ENCODE measurements around the gene C12orf75.
A peak's percentile ranks its signal among the peaks of the same experiment; 100 is the strongest.
"Not testable (repeated sequence)": the region's sequence is repeated elsewhere in the genome, so short reads cannot be mapped to it uniquely, and the experiment has no call there.

C12orf75 gene

GRCh38 chr12:105336411-105336810 lies 5.9 kb downstream of the C12orf75 start:
- DNase-seq: no peak

GRCh38 chr12:105337391-105337790 lies 6.9 kb downstream of the C12orf75 start:
- no peak for DNase-seq

- no peak for DNase-seq
Observed at GRCh38 chr12:105338966-105339365, 8.5 kb downstream of the C12orf75 start.

GRCh38 chr12:105341010-105341409 lies 10.5 kb downstream of the C12orf75 start:
- DNase-seq: no peak

- DNase-seq: not testable (repeated sequence)
Observed at GRCh38 chr12:105341620-105342019, 11.1 kb downstream of the C12orf75 start.

GRCh38 chr12:105342464-105342863 lies 12.0 kb downstream of the C12orf75 start:
- no peak for DNase-seq

- no peak for DNase-seq
Observed at GRCh38 chr12:105343836-105344235, 13.3 kb downstream of the C12orf75 start.

GRCh38 chr12:105347499-105347898 lies 17.0 kb downstream of the C12orf75 start:
- no peak for DNase-seq

DNA sequence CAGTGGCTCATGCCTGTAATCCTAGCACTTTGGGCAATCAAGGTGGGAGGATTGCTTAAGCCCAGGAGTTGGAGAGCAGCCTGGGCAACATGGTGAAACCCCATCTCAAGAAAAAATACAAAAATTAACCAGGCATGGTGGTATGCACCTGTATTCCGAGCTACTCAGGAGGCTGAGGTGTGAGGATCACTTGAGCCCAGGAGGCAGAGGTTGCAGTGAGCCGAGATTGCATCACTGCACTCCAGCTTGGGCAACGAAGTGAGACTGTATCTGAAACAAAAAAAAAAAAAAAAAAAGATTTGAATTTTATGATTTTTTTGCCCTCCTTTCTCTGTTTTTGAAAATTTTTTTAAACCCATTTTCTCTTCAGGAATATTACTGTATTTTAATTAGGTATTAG lies 17.7 kb downstream of the C12orf75 start:
- no peak for DNase-seq

DNA sequence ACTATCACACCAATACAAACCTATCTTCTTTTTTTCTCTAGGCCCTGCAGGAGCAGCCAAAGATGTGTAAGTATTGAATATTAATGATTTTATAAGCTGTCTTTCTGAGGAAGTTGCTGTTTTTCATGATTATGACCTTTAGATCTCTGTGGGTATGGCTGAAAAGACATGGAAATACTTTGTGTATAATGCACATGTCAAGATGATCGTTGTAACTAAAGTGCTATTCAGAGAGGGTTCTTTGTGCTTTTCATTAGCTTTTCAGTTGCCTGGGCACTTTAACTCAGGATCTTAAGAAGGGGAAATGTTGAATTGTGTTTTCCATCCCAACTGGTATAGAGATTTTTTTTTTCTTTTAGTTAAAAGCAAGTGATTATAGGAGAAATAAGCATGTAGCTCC lies 18.1 kb downstream of the C12orf75 start:
- no peak for DNase-seq

DNA sequence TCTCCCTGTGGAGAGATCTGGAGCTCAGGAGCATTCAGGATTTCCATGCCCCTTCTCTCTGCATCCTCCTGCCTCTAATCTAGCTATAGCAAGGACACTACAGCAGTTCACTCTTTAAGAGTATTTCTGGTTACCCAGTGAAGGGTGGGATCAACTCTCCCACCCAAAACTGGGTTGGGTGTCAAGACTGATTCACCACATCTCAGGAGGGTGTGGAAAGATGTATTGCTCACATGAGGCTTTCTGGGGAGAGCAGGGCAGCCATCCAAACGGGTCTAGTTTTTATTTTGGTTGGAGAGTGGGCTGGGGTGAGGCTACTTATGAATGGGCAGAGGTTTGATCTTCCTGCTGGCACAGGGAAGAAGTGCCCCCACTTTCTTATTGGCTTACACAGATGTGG lies 18.6 kb downstream of the C12orf75 start:
- DNase-seq: no peak

DNA sequence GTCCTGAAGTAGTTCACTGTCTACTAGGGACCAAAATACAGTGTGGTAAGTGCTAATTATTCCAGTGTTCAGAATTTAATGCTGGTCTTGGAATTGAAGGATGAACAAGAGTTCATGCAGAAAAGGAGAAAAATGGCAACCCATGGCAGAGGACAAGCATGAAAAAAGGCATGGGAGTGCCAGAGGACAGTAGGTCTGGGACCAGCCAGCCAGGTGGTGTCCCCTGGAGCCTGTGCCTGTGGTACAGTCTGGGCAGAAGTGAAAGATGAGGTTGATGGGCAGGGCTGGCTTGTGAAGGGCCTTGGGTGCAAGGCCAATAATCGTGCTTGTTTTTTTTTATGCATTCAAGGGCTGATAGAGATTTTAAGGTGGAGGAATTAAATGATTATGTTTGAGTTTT lies 21.0 kb downstream of the C12orf75 start:
- DNase-seq: no peak

DNA sequence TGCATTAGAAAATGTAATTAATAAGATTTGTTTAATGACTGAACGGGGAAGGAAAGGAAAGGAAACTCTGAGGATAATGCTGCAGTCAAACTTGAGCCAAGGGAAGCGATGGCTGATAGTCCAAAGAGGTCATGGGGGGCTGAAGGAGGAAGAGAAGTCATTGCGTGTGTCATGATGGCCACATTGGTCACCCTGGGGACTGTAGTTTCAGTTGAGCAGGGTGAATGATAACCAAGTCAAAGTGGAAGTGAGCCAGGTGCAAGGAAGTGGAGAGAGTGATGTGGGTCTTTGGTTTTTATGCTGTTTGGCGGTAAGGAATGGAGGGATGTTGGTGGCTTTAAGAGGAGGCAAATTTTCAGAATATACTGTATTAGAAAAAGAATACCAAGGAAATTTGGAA lies 21.6 kb downstream of the C12orf75 start:
- DNase-seq: no peak

GRCh38 chr12:105352940-105353635 lies 22.6 kb downstream of the C12orf75 start:
- DNase-seq: no peak

DNA sequence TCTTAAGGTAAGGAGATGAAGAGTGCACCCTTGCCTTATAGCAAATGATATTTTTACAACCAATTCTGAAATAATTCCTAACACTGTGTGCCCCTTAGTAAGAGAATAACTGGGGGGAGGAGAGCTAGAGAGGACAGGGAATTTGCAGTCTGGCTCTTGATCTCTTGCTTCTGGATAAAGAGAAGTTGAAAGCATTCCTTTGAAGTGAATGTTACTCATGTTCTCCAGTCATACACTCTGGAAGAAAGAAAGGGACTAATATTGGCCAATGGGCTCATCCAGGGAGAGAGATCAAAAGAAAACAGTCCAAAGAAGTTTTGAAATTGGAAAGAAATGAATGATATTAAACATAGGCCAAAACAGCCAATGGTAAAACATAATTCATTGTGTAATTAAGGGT lies 25.3 kb downstream of the C12orf75 start:
- DNase-seq: no peak

- no peak for DNase-seq
Observed at GRCh38 chr12:105357162-105357691, 26.7 kb downstream of the C12orf75 start.

GRCh38 chr12:105358789-105359188 lies 28.3 kb downstream of the C12orf75 start:
- no peak for DNase-seq

DNA sequence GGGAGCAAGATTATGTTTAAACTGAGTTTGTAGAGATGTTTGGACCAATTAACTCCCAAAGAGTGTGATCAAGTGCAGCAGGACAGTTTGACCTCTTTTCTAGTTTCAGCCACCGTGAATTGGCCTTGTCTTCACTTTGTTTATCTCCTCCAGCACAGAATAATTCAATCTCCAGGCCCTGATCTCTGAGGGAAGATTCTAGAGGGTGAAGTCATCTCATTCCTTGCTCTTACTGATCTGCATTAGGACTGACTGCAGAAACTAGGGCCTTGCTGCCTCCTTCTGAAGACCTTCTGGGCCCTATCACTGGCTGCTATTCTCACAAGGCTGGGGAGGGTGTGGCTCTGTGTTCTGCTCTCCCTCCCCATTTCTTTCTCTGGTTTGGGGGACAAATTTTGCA lies 29.4 kb downstream of the C12orf75 start:
- no peak for DNase-seq

DNA sequence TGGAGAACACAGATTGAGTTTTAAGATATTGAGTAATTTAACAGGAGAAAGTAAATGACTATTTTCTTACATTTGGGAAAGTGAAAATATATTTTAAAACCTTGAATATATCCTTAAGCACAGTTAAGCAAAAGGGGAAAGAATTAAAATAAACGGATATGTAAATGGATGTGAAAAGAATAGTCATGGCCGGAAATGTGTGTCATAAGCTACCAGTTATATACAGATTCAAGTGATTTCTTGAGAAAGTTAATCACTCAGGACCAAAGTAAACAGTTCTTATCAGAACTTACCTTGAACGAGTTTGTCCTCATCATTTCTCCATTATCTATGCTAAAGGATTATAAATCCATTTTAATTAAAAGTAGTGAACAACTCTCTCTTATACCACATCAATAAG lies 33.4 kb downstream of the C12orf75 start:
- no peak for DNase-seq

GRCh38 chr12:105365231-105365630 lies 34.7 kb downstream of the C12orf75 start:
- DNase-seq: no peak

GRCh38 chr12:105368047-105368646 lies 37.7 kb downstream of the C12orf75 start:
- DNase-seq: no peak

GRCh38 chr12:105369014-105369413 lies 38.5 kb downstream of the C12orf75 start:
- DNase-seq: no peak

GRCh38 chr12:105374303-105374702 lies 43.8 kb downstream of the C12orf75 start:
- DNase-seq: no peak

DNA sequence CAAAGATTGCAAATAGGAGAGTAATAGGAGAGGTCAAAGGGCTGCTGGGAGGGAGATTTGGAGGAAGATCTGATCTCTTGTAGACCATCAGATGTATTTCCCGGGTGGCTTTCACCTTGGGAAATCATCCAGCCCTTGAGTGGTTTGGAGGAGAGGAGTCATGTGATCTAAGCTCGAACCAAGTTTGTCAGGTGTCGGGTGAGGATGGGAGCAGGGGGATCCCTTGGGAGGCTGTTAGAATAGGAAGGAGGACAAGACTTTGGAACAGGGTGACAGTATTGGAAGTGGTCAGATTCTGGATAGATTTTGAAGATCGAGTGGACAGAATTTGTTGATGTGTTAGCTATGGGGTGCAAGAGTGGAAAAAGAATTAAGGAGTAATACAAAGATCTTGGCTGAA lies 46.6 kb downstream of the C12orf75 start:
- no peak for DNase-seq

DNA sequence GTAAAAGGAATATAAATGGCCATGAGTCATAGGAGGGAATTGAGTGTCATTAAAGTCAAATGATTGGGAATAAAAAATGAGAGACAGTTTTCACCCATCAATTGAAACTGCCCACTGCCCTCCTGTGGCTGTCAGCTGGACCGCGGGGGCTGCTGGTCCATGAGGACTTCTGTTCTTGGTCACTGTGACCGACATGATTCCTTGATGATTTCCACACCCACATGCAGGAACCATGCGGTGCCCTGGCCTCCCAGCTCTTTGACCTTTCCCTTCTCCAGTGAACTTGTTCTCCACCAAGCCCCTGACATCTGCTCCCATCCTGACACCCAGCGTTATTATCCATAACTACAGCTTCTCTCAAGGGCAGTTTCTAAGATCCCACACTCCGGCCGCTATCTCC lies 48.4 kb downstream of the C12orf75 start:
- peak; percentile 15 to 25 for DNase-seq
